ENCODE data around the gene RTF1.
"Not testable (repeated sequence)": the region's sequence is repeated elsewhere in the genome, so short reads cannot be mapped to it uniquely, and the experiment has no call there.

The RTF1 gene

DNA sequence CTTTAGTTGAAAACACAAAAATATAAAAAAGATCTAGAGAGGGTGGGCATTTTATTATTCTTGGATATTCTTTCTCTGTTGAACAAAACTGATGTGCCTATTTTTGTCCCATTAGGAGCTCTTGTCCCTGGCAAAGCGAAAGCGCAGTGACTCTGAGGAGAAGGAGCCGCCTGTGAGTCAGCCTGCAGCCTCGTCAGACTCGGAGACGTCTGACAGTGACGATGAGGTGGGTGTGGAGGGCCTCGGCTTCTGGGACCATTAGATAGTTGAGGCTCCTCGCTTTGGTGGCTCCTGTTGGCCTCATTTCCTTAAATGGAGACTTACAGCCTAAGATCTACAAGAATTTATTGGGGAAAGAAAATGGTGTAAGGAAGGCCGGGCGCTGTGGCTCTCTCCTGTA, 21.3 kb downstream of the RTF1 start:
- no peak for DNase-seq

DNA sequence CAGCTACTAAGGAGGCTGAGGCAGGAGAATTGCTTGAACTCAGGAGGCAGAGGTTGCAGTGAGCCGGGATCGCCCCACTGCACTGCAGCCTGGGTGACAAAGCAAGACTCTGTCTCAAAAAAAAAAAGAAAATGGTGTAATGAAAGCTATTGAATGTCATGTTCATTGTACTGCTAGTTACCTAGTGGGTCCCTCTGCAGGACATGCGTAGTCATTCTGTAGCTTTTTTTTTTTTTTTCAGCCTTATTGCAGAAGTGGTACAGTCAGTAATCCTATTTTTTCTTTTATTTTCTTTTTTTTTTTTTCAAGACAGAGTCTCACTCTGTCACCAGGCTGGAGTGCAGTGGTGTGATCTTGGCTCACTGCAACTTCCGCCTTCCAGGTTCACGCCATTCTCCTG, 21.9 kb downstream of the RTF1 start:
- not testable (repeated sequence) for DNase-seq

GRCh38 chr15:41443275-41443674, 26.4 kb downstream of the RTF1 start:
- no peak for DNase-seq

DNA sequence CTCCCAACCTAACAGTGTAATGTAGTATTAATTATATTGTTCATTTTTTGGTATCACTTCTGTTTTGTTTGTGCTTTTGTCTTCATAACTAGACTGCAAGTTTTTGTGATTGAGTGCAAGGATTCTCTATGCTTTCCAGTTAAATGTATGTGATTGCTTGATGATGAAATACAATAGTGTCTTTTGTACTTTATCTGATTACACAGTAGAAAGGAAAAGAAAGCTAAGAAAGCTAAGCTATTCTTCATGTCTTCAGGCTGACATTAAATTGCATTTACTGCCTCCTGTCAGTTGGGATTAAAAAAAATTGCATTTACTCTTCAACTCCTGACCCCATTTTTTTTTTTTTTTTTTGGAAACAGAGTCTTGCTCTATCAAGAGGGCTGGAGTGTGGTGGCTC, 28.5 kb downstream of the RTF1 start:
- DNase-seq, result no peak

- DNase-seq, result no peak
Measured at GRCh38 chr15:41462084-41462795, 45.3 kb downstream of the RTF1 start.

DNA sequence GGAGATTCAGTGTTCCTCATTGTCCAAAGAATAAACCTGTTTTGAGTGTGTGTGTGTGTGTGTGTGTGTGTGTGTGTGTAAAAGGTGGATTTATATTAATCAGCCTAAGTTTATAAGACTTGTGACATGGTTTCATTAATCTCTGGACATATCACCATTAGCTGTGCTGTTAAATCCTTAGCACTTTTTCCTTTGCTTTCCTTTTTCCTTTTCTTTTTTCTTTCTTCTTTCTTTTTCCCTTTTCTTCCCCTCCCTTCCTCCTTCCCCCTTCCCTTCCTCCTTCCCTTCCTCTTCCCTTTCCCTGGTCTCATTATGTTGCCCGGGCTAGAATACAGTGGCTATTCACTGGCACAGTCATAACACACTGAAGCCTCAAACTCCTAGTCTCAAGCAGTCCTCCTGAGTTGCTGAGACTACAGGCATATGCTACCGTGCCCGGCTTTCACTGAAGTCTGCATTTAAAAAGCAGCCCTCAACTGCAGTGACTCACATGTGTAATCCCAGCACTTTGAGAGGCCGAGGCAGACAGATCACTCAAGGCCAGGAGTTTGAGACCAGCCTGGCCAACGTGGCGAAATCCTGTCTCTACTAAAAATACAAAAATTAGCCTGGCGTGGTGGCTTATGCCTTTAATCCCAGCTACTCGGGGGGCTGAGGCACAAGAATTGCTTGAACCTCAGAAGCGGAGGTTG, 48.1 kb downstream of the RTF1 start:
- DNase-seq, result no peak

GRCh38 chr15:41465822-41466421, 49.0 kb downstream of the RTF1 start:
- peak; percentile 26 for DNase-seq

- DNase-seq, result no peak
Measured at GRCh38 chr15:41466711-41467110, 49.8 kb downstream of the RTF1 start.

GRCh38 chr15:41469644-41470043, 52.7 kb downstream of the RTF1 start:
- not testable (repeated sequence) for DNase-seq

DNA sequence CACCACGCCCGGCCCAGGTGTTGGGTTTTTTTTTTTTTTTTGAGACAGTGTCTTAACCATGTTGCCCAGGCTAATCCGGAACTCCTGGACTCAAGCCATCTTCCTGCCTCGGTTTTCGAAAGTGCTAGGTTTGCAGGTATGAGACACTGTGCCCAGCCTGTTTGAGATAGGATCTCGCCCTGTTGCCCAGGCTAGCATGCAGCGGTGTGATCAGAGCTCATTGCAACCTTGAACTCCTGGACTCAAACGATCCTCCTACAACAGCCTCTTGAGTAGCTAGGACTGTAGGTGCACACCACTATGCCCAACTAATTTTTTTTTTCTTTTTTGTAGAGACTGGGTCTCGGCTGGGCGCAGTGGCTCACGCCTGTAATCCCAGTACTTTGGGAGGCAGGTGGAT, 56.5 kb downstream of the RTF1 start:
- DNase-seq, result no peak

DNA sequence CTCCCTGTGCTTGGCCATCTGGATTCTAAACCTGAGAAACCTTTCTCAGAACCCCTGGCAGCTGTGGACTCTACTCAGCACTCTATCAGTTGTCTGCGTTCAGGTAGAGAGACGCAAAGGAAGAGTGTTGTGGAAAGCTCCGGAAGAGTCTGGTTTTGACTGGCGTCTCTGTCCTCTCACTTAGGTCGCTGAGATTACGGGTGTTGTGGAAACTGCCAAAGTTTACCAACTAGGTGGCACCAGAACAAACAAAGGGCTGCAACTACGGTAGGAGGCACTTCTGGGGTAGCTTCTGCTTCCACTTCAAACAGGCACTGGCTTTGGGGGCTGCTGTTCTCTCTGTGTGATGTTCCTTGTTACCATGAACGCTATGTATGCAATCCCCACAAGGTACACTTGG, 57.5 kb downstream of the RTF1 start:
- no peak for DNase-seq

GRCh38 chr15:41474941-41475340, 58.0 kb downstream of the RTF1 start:
- no peak for DNase-seq

DNA sequence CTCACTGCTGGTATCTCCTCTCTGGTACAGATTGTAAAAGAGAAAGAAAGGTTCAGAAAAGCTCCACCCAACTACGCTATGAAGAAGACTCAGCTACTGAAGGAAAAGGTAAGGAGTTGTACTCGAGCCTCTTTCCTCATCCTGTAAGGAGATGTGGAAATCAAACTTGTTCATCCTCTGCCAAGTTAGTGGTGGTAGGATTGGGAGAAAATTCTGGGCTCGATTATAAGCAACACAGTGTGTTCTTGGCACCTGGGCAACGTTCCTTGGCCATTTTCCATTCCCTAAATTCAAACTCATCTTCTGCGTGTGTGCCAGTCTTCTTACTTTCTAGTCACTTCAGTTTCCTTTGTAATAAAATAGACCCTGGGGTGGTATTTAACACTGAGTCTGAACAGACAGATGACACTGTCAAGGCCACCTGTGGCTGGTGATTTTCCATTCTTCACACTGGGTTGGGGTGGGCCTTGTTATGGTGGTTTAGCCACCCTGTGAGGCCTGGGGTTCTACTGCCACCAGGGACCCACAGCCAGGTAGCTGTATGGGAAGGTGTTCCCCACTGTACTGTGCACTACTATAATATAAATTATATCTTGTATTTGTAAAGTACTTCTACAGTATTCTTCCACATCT, 59.6 kb downstream of the RTF1 start:
- no peak for DNase-seq

DNA sequence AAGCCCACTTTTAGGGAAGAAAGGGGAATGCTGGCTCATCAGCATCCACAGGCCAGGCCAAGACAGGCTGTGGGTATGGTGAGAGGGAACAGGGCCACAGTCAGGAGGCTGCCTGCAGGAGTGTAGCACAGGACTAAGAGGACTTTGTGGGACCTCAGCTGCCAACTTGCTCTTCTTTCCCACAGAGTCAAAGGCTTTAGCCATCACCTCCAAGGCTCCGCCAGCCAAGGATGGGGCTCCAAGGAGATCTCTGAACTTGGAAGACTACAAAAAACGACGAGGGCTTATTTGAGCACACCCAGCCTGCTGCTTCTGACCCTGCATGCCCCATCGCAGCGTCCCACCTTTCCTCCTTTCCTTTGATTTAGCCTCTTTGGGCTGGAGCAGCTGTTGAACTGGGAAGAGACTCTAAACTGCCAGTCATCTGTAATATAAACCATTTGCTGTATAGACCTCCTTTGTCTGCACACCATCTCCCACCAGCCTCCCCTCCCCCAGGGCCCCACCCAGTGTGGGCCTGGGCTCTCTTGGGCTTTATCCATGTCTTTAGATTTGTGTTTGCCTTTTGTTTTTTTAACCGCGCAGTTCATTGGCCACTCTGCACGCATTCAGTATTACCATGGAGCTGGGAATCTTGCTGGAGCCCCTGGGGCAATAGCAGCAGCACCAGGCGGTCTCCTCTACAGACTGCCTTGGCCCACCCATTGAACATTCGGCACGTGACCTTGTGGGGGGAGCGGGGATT, 63.7 kb downstream of the RTF1 start:
- DNase-seq, result no peak

DNA sequence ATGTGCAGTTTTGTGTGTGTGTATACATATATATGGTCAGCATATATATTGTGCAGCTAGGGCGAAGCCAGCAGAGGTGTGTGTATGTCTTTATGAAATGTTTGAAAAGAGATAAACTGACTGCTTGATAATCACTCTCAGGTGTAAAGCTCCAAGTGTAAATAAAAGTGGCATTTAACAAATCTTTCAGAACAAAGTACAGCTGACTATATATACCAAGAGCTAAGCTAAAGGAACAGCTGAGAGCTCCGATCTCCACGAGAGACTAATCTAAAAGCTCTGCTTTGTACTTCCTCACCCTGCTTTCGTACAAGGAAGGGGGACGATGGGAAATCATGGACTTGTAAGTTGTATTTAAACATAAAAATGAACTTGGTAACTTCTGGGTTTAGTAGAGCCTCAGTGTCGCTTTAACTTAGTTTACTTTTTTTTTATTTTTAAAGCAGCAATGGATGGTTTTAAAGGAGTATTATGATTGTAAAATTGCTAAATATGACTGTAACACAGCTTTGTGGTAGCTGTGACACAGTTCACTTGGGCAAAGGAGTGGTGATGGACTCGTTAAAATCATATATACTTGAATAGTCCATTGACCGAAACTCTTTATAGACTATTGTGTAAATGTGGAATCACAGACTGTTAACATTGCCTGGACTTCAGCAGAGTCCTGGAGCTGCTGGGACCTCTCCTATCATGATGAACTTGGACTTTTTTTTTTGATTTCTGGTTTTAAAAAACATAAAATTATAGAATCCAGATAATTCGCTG, 65.4 kb downstream of the RTF1 start:
- DNase-seq, result no peak

DNA sequence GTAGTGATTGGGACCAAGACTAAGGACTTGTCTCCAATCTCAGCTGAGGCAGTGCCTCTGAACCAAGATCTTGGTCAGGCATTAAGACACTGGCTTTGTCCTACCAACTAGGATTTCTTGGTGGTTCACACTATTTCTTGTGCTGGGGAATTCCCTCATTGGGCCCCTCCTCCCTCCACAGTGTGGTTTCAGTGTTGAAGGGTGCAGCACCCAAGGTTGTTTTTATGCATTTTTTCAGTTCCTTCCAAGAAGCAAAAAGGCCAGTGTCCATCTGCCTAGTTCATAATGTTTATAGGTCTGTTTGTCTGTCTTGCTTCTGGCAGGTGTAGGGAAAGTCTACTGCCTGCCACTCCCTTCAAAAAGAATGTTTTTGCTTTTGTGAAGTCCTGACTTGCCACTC, 66.2 kb downstream of the RTF1 start:
- DNase-seq, result no peak

- DNase-seq, result no peak
Measured at GRCh38 chr15:41483519-41483918, 66.6 kb downstream of the RTF1 start.

GRCh38 chr15:41484937-41485625, 68.2 kb downstream of the RTF1 start:
- no peak for DNase-seq

GRCh38 chr15:41486286-41486685, 69.4 kb downstream of the RTF1 start:
- DNase-seq, result no peak

- DNase-seq, result no peak
Measured at GRCh38 chr15:41487381-41487780, 70.5 kb downstream of the RTF1 start.

DNA sequence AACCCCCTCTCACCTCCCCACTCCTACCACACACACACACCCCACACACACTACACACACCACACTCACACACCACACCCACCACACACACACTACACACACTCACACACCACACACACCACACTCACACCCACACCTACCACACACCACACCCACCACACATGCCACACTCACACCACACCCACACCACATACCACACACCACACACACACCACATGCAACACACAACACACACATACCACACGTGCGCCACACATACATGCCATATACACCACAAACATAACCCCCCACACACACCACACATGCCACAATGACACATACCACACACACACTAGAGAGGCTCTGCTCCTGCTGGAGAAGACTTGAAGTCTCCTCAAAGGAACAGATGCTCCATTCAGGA, 70.9 kb downstream of the RTF1 start:
- no peak for DNase-seq

DNA sequence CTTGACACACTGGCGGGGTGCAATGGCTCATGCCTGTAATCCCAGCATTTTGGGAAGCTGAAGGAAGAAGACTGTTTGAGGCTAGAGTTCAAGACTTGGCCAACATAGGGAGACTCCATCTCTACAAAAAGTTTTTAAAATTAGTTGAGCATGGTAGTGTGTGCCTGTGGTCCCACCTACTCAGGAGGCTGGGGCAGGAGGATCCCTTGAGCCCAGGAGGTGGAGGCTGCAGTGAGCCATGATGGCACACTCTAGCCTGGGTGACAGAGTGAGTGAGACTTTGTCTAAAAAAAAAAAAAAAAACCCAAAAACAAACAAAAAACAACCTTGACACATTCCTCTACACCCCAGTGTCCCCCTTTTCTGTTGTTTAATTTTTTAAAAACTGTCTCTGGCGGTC, 72.7 kb downstream of the RTF1 start:
- no peak for DNase-seq
